ENCODE data around the gene PTPRN.

The PTPRN gene

DNA sequence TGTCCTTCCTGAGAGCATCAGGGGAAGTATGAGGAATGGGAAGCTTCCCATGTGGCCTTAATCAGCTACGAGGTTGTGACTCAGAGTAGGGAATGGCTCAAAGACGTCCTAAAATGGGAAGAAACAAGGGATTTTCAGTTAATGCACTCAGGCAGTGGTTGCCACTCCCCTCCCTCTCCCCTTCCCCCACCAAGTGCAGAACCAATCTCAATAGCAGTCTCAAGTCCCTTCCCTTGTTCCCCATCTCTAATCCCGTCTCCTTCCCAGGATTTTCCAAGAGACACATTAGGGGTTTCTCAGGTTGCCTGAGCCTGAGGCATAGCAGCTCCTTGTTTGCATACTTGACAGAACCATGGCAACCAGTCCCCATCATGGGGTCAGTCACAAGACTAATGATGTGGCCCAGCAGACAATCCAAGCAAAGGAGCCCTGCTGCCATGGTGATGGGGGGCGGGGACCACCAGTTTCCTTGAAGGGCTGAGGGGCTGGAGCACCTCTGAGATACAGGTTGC is 41.6 kb upstream of the PTPRN start:
- DNase-seq (ENCODE audit: low read depth in 2 of 2), result peak; percentile 12
- no peak overlapping the region for H3K4me3 ChIP-seq (replicated peaks in 1 of 2; ENCODE audit: low read depth in 2 of 2, low read length in 2 of 2)
- TF ChIP-seq, protein P1, sequence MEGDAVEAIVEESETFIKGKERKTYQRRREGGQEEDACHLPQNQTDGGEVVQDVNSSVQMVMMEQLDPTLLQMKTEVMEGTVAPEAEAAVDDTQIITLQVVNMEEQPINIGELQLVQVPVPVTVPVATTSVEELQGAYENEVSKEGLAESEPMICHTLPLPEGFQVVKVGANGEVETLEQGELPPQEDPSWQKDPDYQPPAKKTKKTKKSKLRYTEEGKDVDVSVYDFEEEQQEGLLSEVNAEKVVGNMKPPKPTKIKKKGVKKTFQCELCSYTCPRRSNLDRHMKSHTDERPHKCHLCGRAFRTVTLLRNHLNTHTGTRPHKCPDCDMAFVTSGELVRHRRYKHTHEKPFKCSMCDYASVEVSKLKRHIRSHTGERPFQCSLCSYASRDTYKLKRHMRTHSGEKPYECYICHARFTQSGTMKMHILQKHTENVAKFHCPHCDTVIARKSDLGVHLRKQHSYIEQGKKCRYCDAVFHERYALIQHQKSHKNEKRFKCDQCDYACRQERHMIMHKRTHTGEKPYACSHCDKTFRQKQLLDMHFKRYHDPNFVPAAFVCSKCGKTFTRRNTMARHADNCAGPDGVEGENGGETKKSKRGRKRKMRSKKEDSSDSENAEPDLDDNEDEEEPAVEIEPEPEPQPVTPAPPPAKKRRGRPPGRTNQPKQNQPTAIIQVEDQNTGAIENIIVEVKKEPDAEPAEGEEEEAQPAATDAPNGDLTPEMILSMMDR (IDR thresholded peaks at IDR 0.05; ENCODE audit: low read depth, low read length), result no peak

DNA sequence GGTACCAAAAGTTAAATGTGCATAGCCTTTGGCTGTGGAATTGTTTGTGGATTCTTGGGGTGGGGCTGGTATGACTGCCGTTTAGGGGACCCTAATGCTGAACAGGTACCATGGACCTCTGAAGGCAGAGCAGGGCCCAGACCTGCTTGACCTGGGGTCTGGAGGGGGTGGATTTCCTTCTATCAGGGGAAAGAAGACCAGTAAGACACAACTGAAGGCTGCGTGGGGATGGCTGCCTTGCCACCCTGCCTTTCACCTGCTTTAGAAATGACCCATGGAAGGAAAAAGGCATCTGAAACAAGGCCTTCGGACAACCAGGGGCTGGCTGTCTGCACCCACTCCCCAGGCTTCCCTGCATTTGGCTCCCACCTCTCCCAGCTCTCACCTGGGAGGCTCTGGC is 41.0 kb upstream of the PTPRN start:
- TF ChIP-seq, protein P1 (IDR thresholded peaks at IDR 0.05; ENCODE audit: low read depth, low read length), result no peak
- H3K4me3 ChIP-seq (replicated peaks in 1 of 2; ENCODE audit: low read depth in 2 of 2, low read length in 2 of 2), result no peak overlapping the region
- no peak for DNase-seq (ENCODE audit: low read depth in 2 of 2)

DNA sequence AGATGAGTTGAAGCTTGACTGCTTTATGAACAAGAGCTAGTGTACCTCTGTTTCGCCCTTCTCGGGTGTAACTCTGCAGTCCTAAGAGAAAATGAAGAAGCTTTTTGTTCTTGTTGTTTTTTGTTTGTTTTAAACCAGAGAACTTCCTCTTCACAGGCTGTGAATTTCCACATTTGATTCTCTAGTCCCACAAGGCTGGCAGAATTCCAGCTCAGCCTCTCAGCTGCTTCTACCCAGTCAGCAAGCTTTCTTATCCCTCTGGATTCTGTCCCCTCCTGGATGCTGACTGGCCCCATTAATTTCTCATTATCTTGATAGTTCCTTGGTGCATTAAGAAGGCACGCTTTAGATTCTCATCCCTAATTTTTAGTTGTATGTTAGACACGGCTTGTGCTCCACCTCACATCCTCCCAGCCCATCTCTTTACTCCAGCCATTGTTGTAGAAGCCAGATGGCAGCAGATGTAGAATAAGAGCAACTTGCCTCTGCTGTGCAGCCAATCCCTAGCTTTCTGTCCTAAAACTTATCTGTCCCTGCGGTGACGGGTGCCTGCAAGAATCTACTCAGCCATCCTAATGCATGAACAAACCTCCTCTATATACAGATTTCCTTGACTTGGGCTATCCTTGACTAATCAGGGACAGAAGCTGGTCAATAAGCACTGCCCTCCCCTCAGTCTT is 35.7 kb upstream of the PTPRN start:
- H3K4me3 ChIP-seq (replicated peaks in 1 of 2; ENCODE audit: low read depth in 2 of 2, low read length in 2 of 2), result no peak overlapping the region
- peak; percentile 59 to 63 for DNase-seq (ENCODE audit: low read depth in 2 of 2)
- TF ChIP-seq, protein P1 (IDR thresholded peaks at IDR 0.05; ENCODE audit: low read depth, low read length), result no peak

DNA sequence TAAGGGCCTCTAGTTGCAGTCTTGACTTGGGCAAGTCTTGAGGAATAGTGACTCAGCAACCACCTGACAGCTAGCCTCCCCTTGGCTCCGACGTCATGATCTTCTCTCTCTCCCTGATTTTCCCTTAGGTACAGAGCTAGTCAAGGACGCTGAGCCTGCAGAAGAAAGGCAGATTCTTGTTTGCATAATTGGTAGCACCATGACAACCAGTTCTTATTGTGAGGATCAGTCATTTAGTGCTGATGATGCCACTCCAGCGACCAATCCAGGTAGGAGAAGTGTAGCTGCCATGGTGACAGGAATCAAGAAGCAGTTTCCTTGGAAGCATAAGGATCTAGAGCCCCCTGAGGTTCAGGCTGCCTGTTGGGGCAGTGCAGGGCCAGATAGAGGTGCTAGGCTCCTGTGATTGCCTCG is 26.2 kb upstream of the PTPRN start:
- DNase-seq (ENCODE audit: low read depth in 2 of 2), result peak in 1 of 2 donors; percentile 18
- no peak overlapping the region for H3K4me3 ChIP-seq (replicated peaks in 1 of 2; ENCODE audit: low read depth in 2 of 2, low read length in 2 of 2)
- TF ChIP-seq, protein P1 (IDR thresholded peaks at IDR 0.05; ENCODE audit: low read depth, low read length), result no peak

DNA sequence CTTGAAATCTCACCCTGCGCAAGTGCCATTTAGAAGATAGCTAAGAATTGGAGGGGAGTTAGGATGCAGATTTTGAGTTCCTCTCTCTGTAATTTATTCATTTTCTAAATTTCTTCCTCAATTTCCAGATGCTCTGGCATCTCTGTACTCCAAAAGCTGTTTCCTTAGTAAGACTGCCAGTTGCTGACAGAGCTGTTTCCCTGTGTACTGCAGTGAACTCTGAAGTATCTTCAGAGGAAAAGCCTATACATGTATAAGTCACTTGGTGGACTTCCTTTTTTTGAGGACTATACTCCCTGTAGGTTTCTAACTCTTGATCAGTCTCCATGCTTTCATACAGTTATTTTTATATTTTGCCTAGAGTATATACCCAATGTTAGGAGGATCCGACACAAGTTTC is 24.9 kb upstream of the PTPRN start:
- TF ChIP-seq, protein P1 (IDR thresholded peaks at IDR 0.05; ENCODE audit: low read depth, low read length), result no peak
- DNase-seq (ENCODE audit: low read depth in 2 of 2), result no peak
- H3K4me3 ChIP-seq (replicated peaks in 1 of 2; ENCODE audit: low read depth in 2 of 2, low read length in 2 of 2), result no peak overlapping the region

DNA sequence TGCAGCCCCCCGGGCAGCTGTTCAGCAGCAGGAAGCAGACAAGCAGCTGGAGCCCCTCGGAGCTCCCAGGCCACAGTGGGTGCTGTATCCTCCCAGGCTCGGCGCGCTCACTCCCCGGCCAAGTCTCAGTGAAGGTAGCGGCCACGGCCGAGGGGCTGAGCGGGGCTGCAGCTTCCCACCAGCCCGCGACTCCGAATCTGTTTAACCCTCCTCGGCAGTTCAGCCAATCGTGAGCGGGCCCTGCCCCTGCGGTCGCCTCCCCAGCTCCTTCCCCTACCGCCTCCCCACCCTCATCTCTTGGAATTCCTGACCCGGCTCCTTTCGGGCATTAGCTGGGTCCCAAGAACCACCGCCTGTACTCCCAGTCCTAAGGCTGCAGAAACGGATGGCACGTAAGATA is 23.3 kb upstream of the PTPRN start, which contains the start of gene RESP18:
RESP18 (minus strand) TSS at position 203 of the 400 bp plus-strand sequence.
- TF ChIP-seq, protein P1 (IDR thresholded peaks at IDR 0.05; ENCODE audit: low read depth, low read length), result no peak
- H3K4me3 ChIP-seq (replicated peaks in 1 of 2; ENCODE audit: low read depth in 2 of 2, low read length in 2 of 2), result no peak within 1 kb of the TSS
- no peak for DNase-seq (ENCODE audit: low read depth in 2 of 2)

Measured in cardiac fibroblast (primary cell).